Calu3 (cell line): ENCODE measurements around the gene SOCS2. TPM values are rescaled to one million over a fixed set of nuclear protein-coding genes. Genes with fewer than 3 reads are reported as not detected.

Experiments
- BruUV-seq: library from RNA; stranded (reverse); fragments of 400-500 nt; replicated peaks from 2 replicates; lab custom pipeline; 2021; lab: Mats Ljungman, UMichigan
- CTCF ChIA-PET: fragments of 300-600 bp; sonication (Branson Sonifier 250); formaldehyde crosslinking; loops from one replicate; lab custom pipeline; 2022; ENCODE audit warnings: antibody characterized with exemption; lab: Charles Lee
- DNase-seq: peaks from one replicate; pipeline ENCODE4 v3.0.0; 2022
- H3K27ac Mint-ChIP-seq: one replicate; pipeline ENCODE4 v1.8.0; 2022; ENCODE audit warnings: mixed read lengths; ENCODE audit not compliant: unreplicated experiment
- H3K27me3 Mint-ChIP-seq: one replicate; pipeline ENCODE4 v1.8.0; 2022; ENCODE audit warnings: mixed read lengths; ENCODE audit not compliant: unreplicated experiment
- H3K36me3 Mint-ChIP-seq: one replicate; pipeline ENCODE4 v1.8.0; 2022; ENCODE audit warnings: mild to moderate bottlenecking, moderate library complexity, mixed read lengths; ENCODE audit not compliant: insufficient read depth, unreplicated experiment
- H3K4me1 Mint-ChIP-seq: one replicate; pipeline ENCODE4 v1.8.0; 2022; ENCODE audit warnings: mild to moderate bottlenecking, low read depth, mixed read lengths; ENCODE audit not compliant: unreplicated experiment
- H3K4me3 Mint-ChIP-seq: one replicate; pipeline ENCODE4 v1.8.0; 2022; ENCODE audit warnings: mild to moderate bottlenecking, low read depth, moderate library complexity, mixed read lengths; ENCODE audit not compliant: unreplicated experiment
- H3K9me3 Mint-ChIP-seq: one replicate; pipeline ENCODE4 v1.8.0; 2022; ENCODE audit warnings: low read depth, mixed read lengths; ENCODE audit not compliant: unreplicated experiment
- intact Hi-C: fragments of 100-400 bp; cut with micrococcal nuclease; formaldehyde crosslinking; loops from one replicate; pipeline ENCODE4 v1.10.0; 2022; ENCODE audit not compliant: unreplicated experiment
- total RNA-seq: library from RNA; stranded (reverse); gene quantifications from 2 replicates; pipeline ENCODE4 v1.2.3, GENCODE V29; 2022
- TF ChIP-seq, protein P1 (sequence below): fragments of 200-600 bp; IDR thresholded peaks from one replicate; pipeline ENCODE4 v1.8.0; 2022; ENCODE audit warnings: antibody characterized with exemption; ENCODE audit not compliant: unreplicated experiment

Gene SOCS2
- total RNA-seq, 1 experiment from 2014 or later: 4.6 TPM

DNA sequence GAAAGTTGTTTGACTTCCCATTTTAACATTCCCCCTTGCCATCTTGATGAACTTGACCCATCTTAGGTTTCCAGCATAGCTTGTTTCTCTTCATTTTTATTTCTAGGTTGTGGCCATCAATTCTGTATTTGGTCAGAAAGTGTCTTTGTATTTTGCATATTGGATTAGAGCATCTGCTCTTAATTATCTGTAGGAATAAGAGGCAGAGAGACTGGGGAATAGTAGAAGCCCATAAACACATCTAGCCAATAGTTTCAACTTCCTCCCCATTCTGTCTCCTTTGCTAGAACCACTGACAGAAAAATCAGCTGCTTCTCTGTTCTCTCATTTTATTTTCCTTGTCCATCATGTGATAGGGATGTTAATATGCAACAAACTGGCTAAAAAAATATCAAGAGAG lies 8.2 kb downstream of the SOCS2 start:
- no TSS peak for BruUV-seq
- TF ChIP-seq, protein P1, sequence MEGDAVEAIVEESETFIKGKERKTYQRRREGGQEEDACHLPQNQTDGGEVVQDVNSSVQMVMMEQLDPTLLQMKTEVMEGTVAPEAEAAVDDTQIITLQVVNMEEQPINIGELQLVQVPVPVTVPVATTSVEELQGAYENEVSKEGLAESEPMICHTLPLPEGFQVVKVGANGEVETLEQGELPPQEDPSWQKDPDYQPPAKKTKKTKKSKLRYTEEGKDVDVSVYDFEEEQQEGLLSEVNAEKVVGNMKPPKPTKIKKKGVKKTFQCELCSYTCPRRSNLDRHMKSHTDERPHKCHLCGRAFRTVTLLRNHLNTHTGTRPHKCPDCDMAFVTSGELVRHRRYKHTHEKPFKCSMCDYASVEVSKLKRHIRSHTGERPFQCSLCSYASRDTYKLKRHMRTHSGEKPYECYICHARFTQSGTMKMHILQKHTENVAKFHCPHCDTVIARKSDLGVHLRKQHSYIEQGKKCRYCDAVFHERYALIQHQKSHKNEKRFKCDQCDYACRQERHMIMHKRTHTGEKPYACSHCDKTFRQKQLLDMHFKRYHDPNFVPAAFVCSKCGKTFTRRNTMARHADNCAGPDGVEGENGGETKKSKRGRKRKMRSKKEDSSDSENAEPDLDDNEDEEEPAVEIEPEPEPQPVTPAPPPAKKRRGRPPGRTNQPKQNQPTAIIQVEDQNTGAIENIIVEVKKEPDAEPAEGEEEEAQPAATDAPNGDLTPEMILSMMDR: no peak
- Mint-ChIP-seq H3K27ac (no peak overlapping the region), H3K9me3 (no peaks in the 10 kb centered on the region), H3K4me1 (no peaks in the 10 kb centered on the region), H3K36me3 (no peaks in the 10 kb centered on the region), H3K4me3 (no peak overlapping the region), H3K27me3 (peaks cover 14% of the 10 kb centered on the region)
- no peak for DNase-seq
- CTCF ChIA-PET: interaction anchor here (1.0 kb wide), 1 partner anchor 11 kb away, joined by 3 read pairs; no protein-coding TSS in a partner anchor
- intact Hi-C loops: no loop called here

DNA sequence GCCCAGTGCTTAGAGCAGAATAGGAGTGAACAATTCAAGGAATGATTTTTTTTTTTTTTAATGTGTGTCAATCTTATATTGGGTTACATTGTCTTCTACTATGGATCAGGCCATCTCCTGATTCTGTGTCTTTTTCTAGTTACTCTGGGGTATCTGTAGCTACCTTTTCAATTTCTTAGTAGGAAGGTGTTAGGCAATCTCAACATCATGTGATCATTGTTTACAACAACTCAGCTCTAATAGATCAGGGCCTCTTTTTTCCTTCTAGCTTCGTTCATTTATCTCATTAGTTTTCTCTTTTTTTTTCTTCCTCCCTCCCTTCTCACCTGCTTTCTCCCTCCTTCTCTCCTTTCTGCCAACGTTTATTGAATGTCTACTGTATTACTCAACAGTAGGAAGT lies 8.9 kb downstream of the SOCS2 start:
- BruUV-seq: no TSS peak
- H3K9me3 Mint-ChIP-seq: no peaks in the 10 kb centered on the region
- no peaks in the 10 kb centered on the region for H3K36me3 Mint-ChIP-seq
- H3K27ac Mint-ChIP-seq: no peak overlapping the region
- TF ChIP-seq, protein P1: no peak
- H3K27me3 Mint-ChIP-seq: peaks cover 14% of the 10 kb centered on the region
- no peak overlapping the region for H3K4me3 Mint-ChIP-seq
- intact Hi-C loops: no loop called here
- CTCF ChIA-PET: no interaction called here
- no peak for DNase-seq
- H3K4me1 Mint-ChIP-seq: no peaks in the 10 kb centered on the region

DNA sequence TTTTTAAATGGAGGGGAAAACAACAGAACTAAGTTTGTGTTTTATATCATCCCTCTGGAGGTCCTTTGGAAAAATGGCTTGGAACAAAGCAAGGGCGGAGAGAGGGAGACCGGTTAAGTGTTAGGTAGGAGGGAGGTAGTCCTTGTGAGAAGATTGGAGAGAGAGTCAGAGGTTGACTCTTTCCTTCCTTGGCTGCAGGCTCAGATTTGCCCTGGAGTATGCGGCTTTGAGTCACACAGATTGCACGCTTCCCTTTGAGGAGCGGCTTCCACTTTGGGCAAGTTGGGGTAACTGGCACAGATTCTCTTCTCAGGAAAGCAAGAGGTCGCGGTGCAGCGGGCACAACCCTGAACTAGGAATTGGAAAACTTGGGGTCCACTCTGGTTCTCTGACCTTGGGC lies 9.9 kb downstream of the SOCS2 start:
- no peak for DNase-seq
- CTCF ChIA-PET: no interaction called here

DNA sequence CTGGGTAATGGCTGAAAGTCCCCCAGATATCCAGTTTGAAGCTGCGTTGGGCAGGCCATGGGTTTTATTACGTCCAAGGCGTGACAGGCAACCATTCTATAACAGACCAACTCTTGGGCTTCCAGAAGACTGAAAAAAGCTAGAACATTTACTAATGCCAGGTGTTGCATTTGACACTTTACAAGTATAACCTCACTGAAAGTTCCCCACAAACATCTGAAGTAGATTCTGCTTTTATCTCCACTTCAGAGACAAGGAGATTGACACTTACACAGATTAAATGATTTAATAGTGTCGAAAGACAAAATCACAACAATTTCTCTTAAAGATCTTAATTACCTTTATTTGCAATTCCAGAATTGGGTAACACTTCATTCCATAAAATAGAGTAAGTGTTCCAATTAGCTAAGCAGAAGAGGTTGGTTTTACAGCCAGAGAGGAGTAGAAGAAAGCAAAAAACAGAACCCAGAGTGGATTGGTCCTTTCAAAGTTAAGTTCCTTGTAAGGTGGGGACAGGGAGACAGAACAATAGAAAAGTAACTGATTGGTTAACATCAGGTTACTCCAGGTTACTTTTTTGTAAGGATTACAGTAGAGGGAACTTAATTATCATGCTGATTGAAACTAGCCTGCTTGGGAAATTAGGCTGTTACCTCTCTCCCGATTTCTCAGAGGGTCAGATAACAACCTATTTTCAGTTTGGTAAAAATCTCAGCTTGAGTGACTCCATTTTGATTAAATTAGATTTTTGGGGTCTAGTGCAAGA lies 11.3 kb downstream of the SOCS2 start:
- no peak for DNase-seq
- no peaks in the 10 kb centered on the region for H3K9me3 Mint-ChIP-seq
- TF ChIP-seq, protein P1: no peak
- intact Hi-C loops: no loop called here
- CTCF ChIA-PET: no interaction called here
- H3K4me1 Mint-ChIP-seq: no peaks in the 10 kb centered on the region
- no TSS peak for BruUV-seq
- peaks cover 14% of the 10 kb centered on the region for H3K27me3 Mint-ChIP-seq
- H3K4me3 Mint-ChIP-seq: no peak overlapping the region
- H3K36me3 Mint-ChIP-seq: no peaks in the 10 kb centered on the region
- no peak overlapping the region for H3K27ac Mint-ChIP-seq

More for the DNA sequence above, 9.9 kb downstream of the SOCS2 start:
- no peak overlapping the region for H3K27ac Mint-ChIP-seq
- intact Hi-C loops: no loop called here
- H3K4me1 Mint-ChIP-seq: no peaks in the 10 kb centered on the region
- no peaks in the 10 kb centered on the region for H3K36me3 Mint-ChIP-seq
- H3K9me3 Mint-ChIP-seq: no peaks in the 10 kb centered on the region
- BruUV-seq: no TSS peak
- H3K4me3 Mint-ChIP-seq: no peak overlapping the region
- TF ChIP-seq, protein P1: no peak
- H3K27me3 Mint-ChIP-seq: peaks cover 14% of the 10 kb centered on the region
